Urothelium cell line (cell line): ENCODE measurements around the gene HPCAL1.

Experiments used
- DNase-seq: peaks from one replicate; pipeline ENCODE4 v3.0.0; 2011; ENCODE audit warnings: low spot score, mixed read lengths
- FAIRE-seq: peaks from 2 replicates; lab custom pipeline; 2011; peaks lifted over from hg19 to GRCh38; lab: Jason Lieb, UNC

Gene HPCAL1

GRCh38 chr2:10415048-10415447, 112.3 kb downstream of the HPCAL1 start:
- DNase-seq = no peak
- no peak for FAIRE-seq

DNA sequence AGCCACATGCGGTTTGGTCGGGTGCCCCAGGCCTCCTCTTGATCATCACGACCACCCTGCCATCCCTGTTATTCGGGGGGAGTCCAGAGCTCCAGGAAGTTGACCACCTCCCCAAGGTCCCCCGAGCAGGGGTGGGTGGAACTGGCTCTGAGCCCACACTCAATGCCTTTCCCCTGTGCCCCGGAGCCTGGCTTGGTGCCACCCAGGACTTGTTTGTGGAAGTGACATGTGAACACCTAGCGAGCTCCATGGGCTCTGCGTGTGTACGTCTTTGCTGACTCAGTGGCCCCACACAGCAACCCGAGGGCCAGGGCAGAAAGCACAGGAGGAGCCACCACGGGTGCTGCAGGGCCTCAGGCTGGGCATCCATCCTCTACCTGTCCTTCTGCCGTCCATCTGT, 112.9 kb downstream of the HPCAL1 start:
- no peak for DNase-seq
- FAIRE-seq = no peak

DNA sequence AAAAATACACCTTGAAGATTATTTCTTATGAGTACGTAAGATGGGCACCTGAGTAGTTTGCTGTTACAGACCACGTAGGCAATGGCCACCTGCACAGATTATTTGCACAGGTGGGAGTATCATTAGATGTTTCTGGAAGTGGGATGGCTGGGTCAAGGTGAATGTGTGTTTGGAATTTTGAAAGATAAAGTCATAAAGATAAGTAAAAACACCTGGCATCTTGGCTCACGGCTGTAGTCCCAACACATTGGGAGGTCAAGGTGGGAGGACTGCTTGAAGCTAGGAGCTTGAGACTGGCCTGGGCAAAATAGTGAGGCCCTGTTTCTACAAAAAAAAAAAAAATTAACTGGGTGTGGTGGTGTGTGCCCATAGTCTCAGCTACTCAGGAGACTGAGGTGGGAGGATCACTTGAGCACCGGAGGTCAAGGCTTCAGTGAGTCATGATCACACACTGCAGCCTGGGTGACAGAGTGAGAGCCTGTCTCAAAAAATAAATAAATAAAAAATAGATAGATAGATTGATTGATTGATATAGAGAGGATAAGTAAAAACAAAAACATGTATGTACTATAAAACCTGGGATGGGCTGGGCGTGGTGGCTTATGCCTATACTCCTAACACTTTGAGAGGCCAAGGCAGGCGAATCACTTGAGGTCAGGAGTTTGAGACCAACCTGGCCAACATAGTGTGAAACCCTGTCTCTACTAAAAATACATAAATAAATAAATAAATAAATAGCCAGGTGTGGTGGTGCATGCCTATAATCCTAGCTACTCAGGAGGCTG, 115.0 kb downstream of the HPCAL1 start:
- DNase-seq = no peak
- FAIRE-seq = no peak

GRCh38 chr2:10419553-10420257, 117.0 kb downstream of the HPCAL1 start:
- FAIRE-seq = peak; percentile 79
- no peak for DNase-seq

GRCh38 chr2:10422251-10422650, 119.5 kb downstream of the HPCAL1 start:
- FAIRE-seq (no peak), DNase-seq (no peak)

DNA sequence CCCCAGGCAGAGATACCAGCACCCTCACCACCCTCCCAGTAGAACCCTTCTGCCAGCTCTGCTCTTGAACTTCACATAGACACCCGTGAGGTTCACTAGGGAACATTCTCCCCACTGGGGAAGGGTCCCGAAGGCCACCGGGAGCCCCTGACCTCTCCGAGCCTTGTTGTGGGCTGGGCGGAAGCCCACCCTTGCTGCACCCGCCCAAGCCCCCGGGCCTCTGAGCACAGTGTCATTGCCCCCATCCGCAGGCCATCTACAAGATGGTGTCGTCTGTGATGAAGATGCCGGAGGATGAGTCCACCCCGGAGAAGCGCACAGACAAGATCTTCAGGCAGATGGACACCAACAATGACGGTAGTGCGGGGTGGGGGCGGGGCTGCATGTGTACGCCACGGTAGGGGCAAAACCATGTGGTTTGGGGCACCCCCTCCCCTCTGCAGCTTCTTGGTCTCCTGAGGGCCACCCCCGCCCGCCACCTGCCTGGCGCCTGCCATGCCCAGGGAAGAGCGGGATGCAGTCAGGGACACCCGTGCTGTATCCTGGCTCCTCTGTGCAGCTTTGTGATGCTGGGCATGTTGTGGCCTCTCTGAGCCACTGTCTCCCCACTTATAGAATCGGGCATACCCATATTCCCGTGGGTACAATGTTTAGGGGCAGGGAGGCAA, 120.2 kb downstream of the HPCAL1 start:
- DNase-seq (no peak), FAIRE-seq (peak; percentile 50)

GRCh38 chr2:10423400-10423774, 120.7 kb downstream of the HPCAL1 start:
- DNase-seq = no peak
- FAIRE-seq = no peak

DNA sequence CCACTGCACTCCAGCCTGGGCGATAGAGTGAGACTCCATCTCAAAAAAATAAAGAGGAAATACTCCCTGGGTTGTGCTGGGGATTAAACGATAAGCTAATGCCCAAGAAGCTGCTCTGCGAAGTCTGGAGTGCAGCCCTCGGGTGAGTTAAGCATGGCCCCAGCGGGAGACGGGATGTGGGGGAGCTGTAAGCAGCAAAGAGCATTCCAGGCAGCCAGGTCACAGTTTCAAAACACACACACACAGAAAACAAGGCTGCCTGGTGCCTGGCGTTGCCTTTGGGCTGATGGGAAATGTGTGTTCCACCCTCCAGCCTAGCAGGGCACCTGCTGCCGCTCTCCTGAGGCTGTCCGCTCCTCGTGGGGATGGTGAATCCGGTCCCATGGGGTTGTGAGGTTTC, 121.3 kb downstream of the HPCAL1 start:
- DNase-seq (no peak), FAIRE-seq (no peak)

- FAIRE-seq (no peak), DNase-seq (no peak)
These were observed 122.3 kb downstream of the HPCAL1 start for GRCh38 chr2:10424916-10425505.

GRCh38 chr2:10425699-10426098, 123.0 kb downstream of the HPCAL1 start:
- FAIRE-seq (no peak), DNase-seq (no peak)

- FAIRE-seq (no peak), DNase-seq (no peak)
These were observed 124.3 kb downstream of the HPCAL1 start for GRCh38 chr2:10426726-10427617.

- FAIRE-seq = peak; percentile 73
These were observed 124.9 kb downstream of the HPCAL1 start for GRCh38 chr2:10427618-10427949.

DNA sequence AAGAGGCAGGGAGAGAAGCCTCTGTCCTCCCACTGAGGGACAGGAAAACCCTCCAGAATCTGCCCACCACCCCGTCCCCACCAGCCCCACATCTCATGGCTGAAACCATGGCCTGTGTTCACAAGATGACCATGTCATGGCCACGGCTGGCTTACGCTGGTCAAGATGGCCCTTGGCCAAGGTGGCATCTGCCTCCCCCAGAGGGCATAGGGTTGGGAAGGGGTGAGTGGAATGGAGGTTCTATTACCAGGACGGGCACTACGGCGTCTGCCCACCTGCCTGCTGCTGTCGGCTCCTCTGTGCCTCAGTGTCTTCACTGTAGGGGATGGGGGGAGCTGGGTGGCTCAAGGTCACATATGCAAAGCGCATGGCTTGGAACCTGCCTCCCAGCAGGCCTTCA, 125.7 kb downstream of the HPCAL1 start:
- FAIRE-seq (peak; percentile 68), DNase-seq (no peak)

More at GRCh38 chr2:10427618-10427949, 124.9 kb downstream of the HPCAL1 start:
- no peak for DNase-seq

GRCh38 chr2:10428924-10429323, 126.2 kb downstream of the HPCAL1 start:
- FAIRE-seq (no peak), DNase-seq (no peak)

DNA sequence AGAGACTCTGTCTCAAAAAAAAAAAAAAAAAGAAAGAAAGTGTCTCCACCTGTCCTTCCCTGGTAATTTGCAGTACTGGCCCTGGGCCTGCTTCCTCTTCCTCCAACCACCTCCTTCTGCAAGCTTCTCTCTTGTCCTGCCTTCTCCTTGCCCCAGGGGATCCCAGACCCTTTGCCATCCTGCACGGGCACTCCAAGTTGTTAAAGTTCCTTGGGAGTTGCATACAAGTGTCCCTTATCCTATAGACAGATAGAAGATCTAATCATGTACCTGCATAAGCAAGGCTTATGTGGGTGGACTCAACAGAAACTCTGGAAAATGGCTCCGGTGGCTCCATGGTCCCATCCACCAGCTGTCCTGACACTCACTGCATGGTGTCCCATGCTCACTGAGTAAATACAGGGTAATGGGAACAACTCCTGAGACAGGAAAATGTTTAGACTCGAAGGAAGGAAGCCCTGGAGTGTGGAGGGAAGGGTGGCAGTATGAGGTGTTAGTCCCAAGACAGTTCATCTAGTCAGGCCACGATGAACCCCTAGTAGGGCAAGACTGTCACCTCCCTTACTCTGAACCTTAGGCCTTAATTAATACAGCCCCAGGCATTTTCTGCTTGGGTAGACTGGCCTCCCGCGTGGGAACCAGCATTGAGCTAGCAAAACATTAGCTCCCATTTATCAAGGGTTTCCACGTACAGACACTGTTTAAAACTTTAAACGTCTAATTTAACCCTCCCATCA, 128.3 kb downstream of the HPCAL1 start:
- DNase-seq (no peak), FAIRE-seq (peak; percentile 37)

- FAIRE-seq (no peak), DNase-seq (no peak)
These were observed 129.1 kb downstream of the HPCAL1 start for GRCh38 chr2:10431797-10432196.

GRCh38 chr2:10432311-10433181, 129.8 kb downstream of the HPCAL1 start:
- DNase-seq = peak; percentile 66
- FAIRE-seq = no peak

GRCh38 chr2:10433264-10433946, 130.7 kb downstream of the HPCAL1 start:
- FAIRE-seq = peak; percentile 100
- no peak for DNase-seq
